ENCODE measurements around the gene SYNGR4.
"Not testable (repeated sequence)": the region's sequence is repeated elsewhere in the genome, so short reads cannot be mapped to it uniquely, and the experiment has no call there.

SYNGR4 gene

GRCh38 chr19:48363810-48364597 lies at the start of gene SYNGR4, which contains the start of gene TMEM143:
SYNGR4 (plus strand) TSS chr19:48364367; CDS start chr19:48365843, 1,476 bp downstream.
TMEM143 (minus strand) TSS chr19:48363940; CDS start chr19:48363920, 20 bp downstream.
- peak; percentile 91 to 98 for DNase-seq (ENCODE audit: low spot score in 2 of 2)
- H3K4me1 Mint-ChIP-seq: peaks cover 21% of the 10 kb centered on the region
- ATAC-seq (replicated peaks; ENCODE audit: extremely low read depth, poor library complexity, severe bottlenecking): peak; percentile 90
- H3K9me3 Mint-ChIP-seq: no peaks in the 10 kb centered on the region
- peaks cover 10% of the 10 kb centered on the region for H3K36me3 Mint-ChIP-seq (ENCODE audit: insufficient read depth)
- peak within 1 kb of the TSS; percentile 80 for H3K4me3 Mint-ChIP-seq
- peak within 1 kb of the TSS; percentile 69 for H3K27ac Mint-ChIP-seq (ENCODE audit: low read depth)
- H3K27me3 Mint-ChIP-seq: no peaks in the 10 kb centered on the region

GRCh38 chr19:48315712-48316111 lies 48.5 kb upstream of the SYNGR4 start:
- Mint-ChIP-seq H3K27ac (ENCODE audit: low read depth) (no peak overlapping the region), H3K4me3 (no peak overlapping the region), H3K36me3 (ENCODE audit: insufficient read depth) (peaks cover 4% of the 10 kb centered on the region), H3K4me1 (peaks cover 11% of the 10 kb centered on the region), H3K9me3 (no peaks in the 10 kb centered on the region), H3K27me3 (no peaks in the 10 kb centered on the region)
- no peak for DNase-seq (ENCODE audit: low spot score in 2 of 2)
- ATAC-seq (replicated peaks; ENCODE audit: extremely low read depth, poor library complexity, severe bottlenecking): no peak

- ATAC-seq (replicated peaks; ENCODE audit: extremely low read depth, poor library complexity, severe bottlenecking); H3K4me3 Mint-ChIP-seq: not testable (repeated sequence)
Measured at GRCh38 chr19:48317708-48317960, 46.5 kb upstream of the SYNGR4 start.

GRCh38 chr19:48318286-48318987 lies 45.7 kb upstream of the SYNGR4 start:
- no peaks in the 10 kb centered on the region for H3K9me3 Mint-ChIP-seq
- peaks cover 34% of the 10 kb centered on the region for H3K4me1 Mint-ChIP-seq
- no peak overlapping the region for H3K27ac Mint-ChIP-seq (ENCODE audit: low read depth)
- peaks cover 21% of the 10 kb centered on the region for H3K36me3 Mint-ChIP-seq (ENCODE audit: insufficient read depth)
- no peak for DNase-seq (ENCODE audit: low spot score in 2 of 2)
- no peak overlapping the region for H3K4me3 Mint-ChIP-seq
- H3K27me3 Mint-ChIP-seq: no peaks in the 10 kb centered on the region
- ATAC-seq (replicated peaks; ENCODE audit: extremely low read depth, poor library complexity, severe bottlenecking): no peak

More at GRCh38 chr19:48317708-48317960, 46.5 kb upstream of the SYNGR4 start:
- Mint-ChIP-seq H3K36me3 (ENCODE audit: insufficient read depth) (peaks cover 18% of the 10 kb centered on the region), H3K4me1 (peaks cover 26% of the 10 kb centered on the region)
- H3K27ac Mint-ChIP-seq (ENCODE audit: low read depth); DNase-seq (ENCODE audit: low spot score in 2 of 2); H3K9me3 Mint-ChIP-seq; H3K27me3 Mint-ChIP-seq: not testable (repeated sequence)

GRCh38 chr19:48319647-48320541 lies 44.3 kb upstream of the SYNGR4 start:
- Mint-ChIP-seq H3K4me3 (peak overlapping the region; percentile 99), H3K9me3 (no peaks in the 10 kb centered on the region), H3K4me1 (peaks cover 48% of the 10 kb centered on the region), H3K27me3 (no peaks in the 10 kb centered on the region), H3K36me3 (ENCODE audit: insufficient read depth) (peaks cover 21% of the 10 kb centered on the region), H3K27ac (ENCODE audit: low read depth) (peak overlapping the region; percentile 99)
- ATAC-seq (replicated peaks; ENCODE audit: extremely low read depth, poor library complexity, severe bottlenecking) (no peak), DNase-seq (ENCODE audit: low spot score in 2 of 2) (peak; percentile 65 to 78)

- Mint-ChIP-seq H3K4me3 (peak overlapping the region; percentile 99), H3K36me3 (ENCODE audit: insufficient read depth) (peaks cover 29% of the 10 kb centered on the region), H3K9me3 (no peaks in the 10 kb centered on the region), H3K27me3 (no peaks in the 10 kb centered on the region), H3K27ac (ENCODE audit: low read depth) (peak overlapping the region; percentile 99), H3K4me1 (peaks cover 60% of the 10 kb centered on the region)
- DNase-seq (ENCODE audit: low spot score in 2 of 2) (peak; percentile 82 to 87), ATAC-seq (replicated peaks; ENCODE audit: extremely low read depth, poor library complexity, severe bottlenecking) (peak; percentile 45)
Measured at GRCh38 chr19:48321372-48321621, 42.9 kb upstream of the SYNGR4 start.

- peak overlapping the region; percentile 99 for H3K27ac Mint-ChIP-seq (ENCODE audit: low read depth)
- H3K4me3 Mint-ChIP-seq: peak overlapping the region; percentile 99
- H3K9me3 Mint-ChIP-seq: no peaks in the 10 kb centered on the region
- peaks cover 66% of the 10 kb centered on the region for H3K4me1 Mint-ChIP-seq
- peak; percentile 99 for DNase-seq (ENCODE audit: low spot score in 2 of 2)
- H3K27me3 Mint-ChIP-seq: no peaks in the 10 kb centered on the region
- peak; percentile 73 for ATAC-seq (replicated peaks; ENCODE audit: extremely low read depth, poor library complexity, severe bottlenecking)
- H3K36me3 Mint-ChIP-seq (ENCODE audit: insufficient read depth): peaks cover 29% of the 10 kb centered on the region
Measured at GRCh38 chr19:48321622-48322591, 42.3 kb upstream of the SYNGR4 start.

- DNase-seq (ENCODE audit: low spot score in 2 of 2) (peak; percentile 54 to 79), ATAC-seq (replicated peaks; ENCODE audit: extremely low read depth, poor library complexity, severe bottlenecking) (peak; percentile 37)
- peaks cover 86% of the 10 kb centered on the region for H3K4me1 Mint-ChIP-seq
- H3K27me3 Mint-ChIP-seq: no peaks in the 10 kb centered on the region
- H3K4me3 Mint-ChIP-seq: peak within 1 kb of the TSS; percentile 99
- H3K9me3 Mint-ChIP-seq: no peaks in the 10 kb centered on the region
- H3K27ac Mint-ChIP-seq (ENCODE audit: low read depth): peak within 1 kb of the TSS; percentile 99
- peaks cover 51% of the 10 kb centered on the region for H3K36me3 Mint-ChIP-seq (ENCODE audit: insufficient read depth)
Measured at GRCh38 chr19:48325265-48325910, 38.8 kb upstream of the SYNGR4 start, which contains the start of gene EMP3. EMP3 (plus strand) TSS chr19:48325552; CDS start chr19:48326845, 1,293 bp downstream.

- H3K36me3 Mint-ChIP-seq (ENCODE audit: insufficient read depth): peaks cover 57% of the 10 kb centered on the region
- no peaks in the 10 kb centered on the region for H3K27me3 Mint-ChIP-seq
- peaks cover 80% of the 10 kb centered on the region for H3K4me1 Mint-ChIP-seq
Measured at GRCh38 chr19:48329167-48329891, 34.8 kb upstream of the SYNGR4 start.

GRCh38 chr19:48330012-48330681 lies 34.0 kb upstream of the SYNGR4 start:
- peaks cover 56% of the 10 kb centered on the region for H3K36me3 Mint-ChIP-seq (ENCODE audit: insufficient read depth)
- DNase-seq (ENCODE audit: low spot score in 2 of 2) (peak; percentile 66 to 83), ATAC-seq (replicated peaks; ENCODE audit: extremely low read depth, poor library complexity, severe bottlenecking) (peak; percentile 35)

More at GRCh38 chr19:48329167-48329891, 34.8 kb upstream of the SYNGR4 start:
- H3K9me3 Mint-ChIP-seq: no peaks in the 10 kb centered on the region
- ATAC-seq (replicated peaks; ENCODE audit: extremely low read depth, poor library complexity, severe bottlenecking) (no peak), DNase-seq (ENCODE audit: low spot score in 2 of 2) (no peak)
- H3K27ac Mint-ChIP-seq (ENCODE audit: low read depth): peak overlapping the region; percentile 94
- H3K4me3 Mint-ChIP-seq: peak overlapping the region; percentile 99

More at GRCh38 chr19:48330012-48330681, 34.0 kb upstream of the SYNGR4 start:
- no peaks in the 10 kb centered on the region for H3K9me3 Mint-ChIP-seq
- H3K4me1 Mint-ChIP-seq: peaks cover 81% of the 10 kb centered on the region
- H3K4me3 Mint-ChIP-seq: peak overlapping the region; percentile 99
- H3K27me3 Mint-ChIP-seq: no peaks in the 10 kb centered on the region
- peak overlapping the region; percentile 94 for H3K27ac Mint-ChIP-seq (ENCODE audit: low read depth)

Data from central memory CD8-positive, alpha-beta T cell (primary cell).